ENCODE data around the gene TSPAN14. TPM values are rescaled to one million over a fixed set of nuclear protein-coding genes. Genes with fewer than 3 reads are reported as not detected.

The TSPAN14 gene
- total RNA-seq, 1 experiment from 2014 or later = 46.8 TPM

DNA sequence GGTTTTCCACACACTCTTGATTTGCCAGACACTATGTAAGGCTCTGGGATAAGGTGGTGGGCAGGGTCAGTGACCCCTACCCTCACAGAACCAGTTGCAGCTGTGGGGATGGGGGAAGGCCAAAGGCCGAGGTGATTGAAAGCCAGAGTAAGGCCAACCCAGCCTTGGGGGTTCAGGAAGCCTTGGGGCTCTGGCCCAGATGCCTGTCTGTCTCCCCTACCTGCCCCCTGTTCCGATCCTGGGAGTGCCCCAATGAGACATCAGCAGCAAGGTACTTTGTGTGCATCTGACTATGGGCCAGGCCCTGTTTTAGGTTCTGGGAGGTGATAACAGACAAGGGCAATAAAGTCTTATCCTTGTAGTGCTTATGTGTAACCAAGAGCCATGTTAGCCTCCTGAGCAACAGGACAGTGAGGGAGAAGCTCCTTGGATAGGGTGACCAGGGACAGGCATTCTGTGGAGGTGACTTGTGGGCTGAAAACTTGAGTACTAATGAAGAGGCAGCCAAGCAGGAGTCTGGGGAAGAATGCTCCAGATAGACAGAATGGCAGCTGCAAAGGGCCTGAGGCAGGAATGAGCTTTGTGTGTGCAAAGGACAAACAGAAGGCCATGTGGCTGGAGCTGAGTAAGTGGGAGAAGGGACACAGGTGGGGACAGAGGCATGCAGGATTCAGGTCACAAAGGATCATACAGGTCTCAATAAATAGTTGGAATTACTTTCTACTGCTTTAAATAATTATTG is 35.4 kb downstream of the TSPAN14 start:
- Mint-ChIP-seq H3K4me3 (no peak overlapping the region), H3K36me3 (ENCODE audit: insufficient read depth in 1 of 3, low read depth in 3 of 3) (peaks cover 16 to 28% (median 19%) of the 10 kb centered on the region in 3 experiments), H3K4me1 (peaks cover 34 to 35% of the 10 kb centered on the region in 2 experiments), H3K27ac (0 out of 7 replicates have a peak overlapping the region, but pooled peaks of 1 of the 3 experiments have one; percentile 14), H3K9me3 (no peaks in the 10 kb centered on the region), H3K27me3 (ENCODE audit: low read depth) (no peaks in the 10 kb centered on the region)
- H3K4ac ChIP-seq (ENCODE audit: low read depth, low read length) = no peak overlapping the region
- no peak overlapping the region for H3K23ac ChIP-seq (ENCODE audit: insufficient read length, low read depth, low read length)
- no peaks in the 10 kb centered on the region for H3K9me3 ChIP-seq (ENCODE audit: control insufficient read depth, low read depth, low read length)
- no peak overlapping the region for H3K14ac ChIP-seq (ENCODE audit: insufficient read depth, low read length)
- H2BK15ac ChIP-seq (ENCODE audit: low read depth, low read length) = no peak overlapping the region
- TF ChIP-seq, protein P1, sequence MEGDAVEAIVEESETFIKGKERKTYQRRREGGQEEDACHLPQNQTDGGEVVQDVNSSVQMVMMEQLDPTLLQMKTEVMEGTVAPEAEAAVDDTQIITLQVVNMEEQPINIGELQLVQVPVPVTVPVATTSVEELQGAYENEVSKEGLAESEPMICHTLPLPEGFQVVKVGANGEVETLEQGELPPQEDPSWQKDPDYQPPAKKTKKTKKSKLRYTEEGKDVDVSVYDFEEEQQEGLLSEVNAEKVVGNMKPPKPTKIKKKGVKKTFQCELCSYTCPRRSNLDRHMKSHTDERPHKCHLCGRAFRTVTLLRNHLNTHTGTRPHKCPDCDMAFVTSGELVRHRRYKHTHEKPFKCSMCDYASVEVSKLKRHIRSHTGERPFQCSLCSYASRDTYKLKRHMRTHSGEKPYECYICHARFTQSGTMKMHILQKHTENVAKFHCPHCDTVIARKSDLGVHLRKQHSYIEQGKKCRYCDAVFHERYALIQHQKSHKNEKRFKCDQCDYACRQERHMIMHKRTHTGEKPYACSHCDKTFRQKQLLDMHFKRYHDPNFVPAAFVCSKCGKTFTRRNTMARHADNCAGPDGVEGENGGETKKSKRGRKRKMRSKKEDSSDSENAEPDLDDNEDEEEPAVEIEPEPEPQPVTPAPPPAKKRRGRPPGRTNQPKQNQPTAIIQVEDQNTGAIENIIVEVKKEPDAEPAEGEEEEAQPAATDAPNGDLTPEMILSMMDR (conservative IDR thresholded peaks at IDR 0.05) = no peak
- H2AFZ ChIP-seq (ENCODE audit: low read length) = no peak overlapping the region
- H3K23me2 ChIP-seq (ENCODE audit: insufficient read length, low read depth, low read length, poor library complexity, severe bottlenecking) = no peaks in the 10 kb centered on the region
- H4K5ac ChIP-seq (ENCODE audit: insufficient read length, low read depth, low read length) = no peak overlapping the region
- H3K4me1 ChIP-seq (ENCODE audit: insufficient read depth, low read length) = peaks cover 6% of the 10 kb centered on the region; the same call in 1 of the 2 replicates
- no peak overlapping the region for H2BK12ac ChIP-seq (ENCODE audit: insufficient read length, low read depth, low read length)
- H4K91ac ChIP-seq (ENCODE audit: insufficient read length, low read depth, low read length) = no peak overlapping the region
- no peaks in the 10 kb centered on the region for H4K20me1 ChIP-seq (ENCODE audit: control insufficient read depth, insufficient read depth, insufficient read length)
- H3K56ac ChIP-seq (ENCODE audit: insufficient read length, low read depth, low read length) = no peak overlapping the region
- H3K18ac ChIP-seq (ENCODE audit: insufficient read length, low read depth, low read length) = no peak overlapping the region
- no peak overlapping the region for H2BK120ac ChIP-seq (ENCODE audit: low read depth, low read length, poor library complexity, severe bottlenecking)
- no peaks in the 10 kb centered on the region for H3K27me3 ChIP-seq (ENCODE audit: insufficient read depth, low read length)
- DNase-seq = no peak
- no peak overlapping the region for H3K4me2 ChIP-seq (ENCODE audit: insufficient read depth, insufficient read length, low read length)
- H3K27ac ChIP-seq (ENCODE audit: insufficient read length, low read depth, low read length) = no peak overlapping the region
- WGBS (ENCODE audit: extremely low coverage, insufficient read length, low lambda C conversion rate) = no CpG with 5 or more reads among the region's 2 CpGs
- H3K79me1 ChIP-seq (ENCODE audit: insufficient read depth, low read depth, low read length, poor library complexity, severe bottlenecking) = peaks cover 3% of the 10 kb centered on the region
- H2AK5ac ChIP-seq (ENCODE audit: insufficient read length, low read length) = no peak overlapping the region
- H3K9ac ChIP-seq (ENCODE audit: extremely low read depth, insufficient read length, low read length) = no peak overlapping the region
- no peak overlapping the region for H4K8ac ChIP-seq (replicated peaks; ENCODE audit: insufficient read length, low read depth, low read length)
- H2BK20ac ChIP-seq (ENCODE audit: low read depth, low read length, poor library complexity, severe bottlenecking) = no peak overlapping the region
- peaks cover 14% of the 10 kb centered on the region; the same call in 1 of the 2 replicates for H3K79me2 ChIP-seq (ENCODE audit: insufficient read depth, low read length)
- no peak overlapping the region for H2BK5ac ChIP-seq (ENCODE audit: insufficient read length, low read length)
- no peak overlapping the region for H3T11ph ChIP-seq (ENCODE audit: low read length)
